Measurements from ENCODE around the gene RARRES1.

The RARRES1 gene

DNA sequence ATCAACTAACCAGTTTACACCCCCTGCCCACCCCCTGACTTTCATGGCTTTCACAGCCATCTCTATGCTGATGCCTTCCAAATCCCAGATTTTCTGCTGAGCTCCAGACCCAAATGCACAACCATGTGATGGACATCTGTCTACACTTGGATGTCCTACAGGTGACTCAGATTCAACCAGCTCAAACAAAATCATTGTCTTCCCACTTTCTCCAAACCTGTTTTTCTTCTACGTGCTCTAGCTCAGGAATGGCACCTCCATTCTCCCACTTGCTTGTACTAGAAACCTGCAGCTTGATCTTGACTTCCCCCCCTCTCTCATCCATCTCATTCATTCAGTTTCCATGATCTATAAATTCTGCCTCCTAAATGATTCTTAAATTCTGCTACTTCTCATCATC is 34.1 kb upstream of the RARRES1 start:
- TF ChIP-seq MAX (IDR thresholded peaks at IDR 0.05), result no peak
- TF ChIP-seq TCF12 (IDR thresholded peaks at IDR 0.05; ENCODE audit: low read depth), result no peak
- no peak for TF ChIP-seq EGR1 (IDR thresholded peaks at IDR 0.05)
- TF ChIP-seq CREB1 (IDR thresholded peaks at IDR 0.05; ENCODE audit: low read depth), result no peak
- no peak for TF ChIP-seq FOXM1 (IDR thresholded peaks at IDR 0.05; ENCODE audit: borderline replicate concordance, low read depth)
- TF ChIP-seq REST (IDR thresholded peaks at IDR 0.05; ENCODE audit: low read depth), result no peak
- TF ChIP-seq EP300 (IDR thresholded peaks at IDR 0.05; ENCODE audit: borderline replicate concordance), result no peak
- no peak for TF ChIP-seq CEBPB (IDR thresholded peaks at IDR 0.05)
- no peak for TF ChIP-seq NFIC (IDR thresholded peaks at IDR 0.05)
- TF ChIP-seq, protein P1, sequence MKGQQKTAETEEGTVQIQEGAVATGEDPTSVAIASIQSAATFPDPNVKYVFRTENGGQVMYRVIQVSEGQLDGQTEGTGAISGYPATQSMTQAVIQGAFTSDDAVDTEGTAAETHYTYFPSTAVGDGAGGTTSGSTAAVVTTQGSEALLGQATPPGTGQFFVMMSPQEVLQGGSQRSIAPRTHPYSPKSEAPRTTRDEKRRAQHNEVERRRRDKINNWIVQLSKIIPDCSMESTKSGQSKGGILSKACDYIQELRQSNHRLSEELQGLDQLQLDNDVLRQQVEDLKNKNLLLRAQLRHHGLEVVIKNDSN (IDR thresholded peaks at IDR 0.05), result no peak
- no peak for TF ChIP-seq YY1 (IDR thresholded peaks at IDR 0.05; ENCODE audit: low read depth)
- no peak for TF ChIP-seq RAD21 (IDR thresholded peaks at IDR 0.05; ENCODE audit: low read depth)

- TF ChIP-seq MAX (IDR thresholded peaks at IDR 0.05), result no peak
- TF ChIP-seq CREB1 (IDR thresholded peaks at IDR 0.05; ENCODE audit: low read depth), result no peak
- TF ChIP-seq TCF12 (IDR thresholded peaks at IDR 0.05; ENCODE audit: low read depth), result no peak
- no peak for TF ChIP-seq RAD21 (IDR thresholded peaks at IDR 0.05; ENCODE audit: low read depth)
- TF ChIP-seq EP300 (IDR thresholded peaks at IDR 0.05; ENCODE audit: borderline replicate concordance), result no peak
- no peak for TF ChIP-seq TEAD4 (IDR thresholded peaks at IDR 0.05)
- TF ChIP-seq NFIC (IDR thresholded peaks at IDR 0.05), result no peak
- TF ChIP-seq CEBPB (IDR thresholded peaks at IDR 0.05), result no peak
- TF ChIP-seq YY1 (IDR thresholded peaks at IDR 0.05; ENCODE audit: low read depth), result no peak
- no peak for TF ChIP-seq TAF1 (IDR thresholded peaks at IDR 0.05; ENCODE audit: low read depth)
Observed at GRCh38 chr3:158765518-158766205, 33.4 kb upstream of the RARRES1 start.

DNA sequence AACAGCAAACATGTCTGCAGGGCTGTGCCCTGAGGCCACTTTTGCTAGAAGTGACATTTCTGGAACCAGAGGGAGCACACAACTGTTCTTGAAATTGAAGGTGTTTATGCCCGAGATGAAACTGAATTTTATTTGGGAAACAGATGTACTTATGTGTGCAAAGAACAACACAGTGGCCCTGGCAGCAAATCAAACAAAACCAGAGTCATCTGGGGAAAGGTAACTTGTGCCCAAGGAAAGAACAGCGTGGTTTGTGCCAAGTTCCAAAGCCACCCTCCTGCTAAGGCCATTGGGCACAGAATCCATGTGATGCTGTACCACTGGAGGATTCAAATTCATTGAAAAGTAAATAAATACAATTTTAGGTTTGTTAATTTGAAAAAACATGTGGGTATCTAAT is 31.2 kb upstream of the RARRES1 start:
- no peak for TF ChIP-seq FOXM1 (IDR thresholded peaks at IDR 0.05; ENCODE audit: borderline replicate concordance, low read depth)
- TF ChIP-seq EP300 (IDR thresholded peaks at IDR 0.05; ENCODE audit: borderline replicate concordance), result no peak
- TF ChIP-seq MAX (IDR thresholded peaks at IDR 0.05), result no peak
- TF ChIP-seq CEBPB (IDR thresholded peaks at IDR 0.05), result no peak
- TF ChIP-seq, protein P1 (IDR thresholded peaks at IDR 0.05), result no peak
- no peak for TF ChIP-seq TAF1 (IDR thresholded peaks at IDR 0.05; ENCODE audit: low read depth)
- TF ChIP-seq TEAD4 (IDR thresholded peaks at IDR 0.05), result no peak
- no peak for TF ChIP-seq REST (IDR thresholded peaks at IDR 0.05; ENCODE audit: low read depth)
- TF ChIP-seq ZBTB7A (IDR thresholded peaks at IDR 0.05; ENCODE audit: low read depth), result no peak

DNA sequence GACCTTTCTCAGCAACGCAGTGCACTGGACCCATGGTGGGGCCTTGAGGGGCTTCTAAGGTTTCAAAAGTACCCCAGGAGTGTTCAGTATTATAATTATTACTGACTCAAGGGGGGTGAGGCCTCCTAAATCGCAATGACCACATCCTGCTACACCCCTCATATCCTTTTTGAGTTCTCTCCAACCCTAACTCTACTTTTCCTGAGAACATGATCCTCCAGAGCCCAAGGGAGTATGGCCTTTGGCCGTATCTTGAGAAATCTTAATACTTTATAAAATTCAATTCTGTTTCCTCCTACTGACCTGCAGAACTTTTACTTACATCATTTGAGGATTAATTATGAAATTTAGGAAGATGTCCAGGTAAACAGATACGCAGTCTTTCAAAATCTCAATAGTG is 30.4 kb upstream of the RARRES1 start:
- no peak for TF ChIP-seq CEBPB (IDR thresholded peaks at IDR 0.05)
- no peak for TF ChIP-seq REST (IDR thresholded peaks at IDR 0.05; ENCODE audit: low read depth)
- TF ChIP-seq TCF12 (IDR thresholded peaks at IDR 0.05; ENCODE audit: low read depth), result no peak
- TF ChIP-seq TEAD4 (IDR thresholded peaks at IDR 0.05), result no peak
- no peak for TF ChIP-seq RAD21 (IDR thresholded peaks at IDR 0.05; ENCODE audit: low read depth)
- no peak for TF ChIP-seq NFIC (IDR thresholded peaks at IDR 0.05)
- no peak for TF ChIP-seq ZBTB7A (IDR thresholded peaks at IDR 0.05; ENCODE audit: low read depth)
- TF ChIP-seq, protein P1 (IDR thresholded peaks at IDR 0.05), result no peak
- TF ChIP-seq YY1 (IDR thresholded peaks at IDR 0.05; ENCODE audit: low read depth), result no peak
- TF ChIP-seq EGR1 (IDR thresholded peaks at IDR 0.05), result no peak
- no peak for TF ChIP-seq EP300 (IDR thresholded peaks at IDR 0.05; ENCODE audit: borderline replicate concordance)
- TF ChIP-seq TAF1 (IDR thresholded peaks at IDR 0.05; ENCODE audit: low read depth), result no peak
- no peak for TF ChIP-seq CREB1 (IDR thresholded peaks at IDR 0.05; ENCODE audit: low read depth)
- no peak for TF ChIP-seq FOXM1 (IDR thresholded peaks at IDR 0.05; ENCODE audit: borderline replicate concordance, low read depth)
- TF ChIP-seq MAX (IDR thresholded peaks at IDR 0.05), result no peak

Data from Ishikawa (cell line).